22Rv1 (cell line): Measurements from ENCODE around the gene SLC29A3.

ENCODE experiments used
- CTCF ChIP-seq: fragments of 450-650 bp; IDR thresholded peaks from 2 replicates; pipeline ENCODE4 v1.5.1; 2017; ENCODE audit warnings: mild to moderate bottlenecking
- ZFX ChIP-seq: fragments of 450-650 bp; IDR thresholded peaks from 2 replicates; pipeline ENCODE4 v1.6.1; 2017; ENCODE audit warnings: antibody characterized with exemption, borderline replicate concordance

- no peak for TF ChIP-seq CTCF
- no peak for TF ChIP-seq ZFX
These were observed 21.7 kb upstream of the SLC29A3 start for GRCh38 chr10:71297343-71297742.
